Superior temporal gyrus (tissue), 1 donor: ENCODE data around the gene PITPNB.

Experiments used
- DNase-seq: peaks from one replicate; pipeline ENCODE4 v3.0.0-alpha.2; 2016; ENCODE audit errors: extremely low spot score

Gene PITPNB

GRCh38 chr22:27919222-27919941, at the start of gene PITPNB:
Gene PITPNB, minus strand, starts transcription at chr22:27919256. Its CDS starts 65 bp downstream, at chr22:27919191.
- peak; percentile 97 for DNase-seq

GRCh38 chr22:27966168-27967064, 47.4 kb upstream of the PITPNB start:
- no peak for DNase-seq

- DNase-seq, result no peak
Measured at GRCh38 chr22:27962268-27963044, 43.4 kb upstream of the PITPNB start.

GRCh38 chr22:27961680-27962079, 42.6 kb upstream of the PITPNB start:
- no peak for DNase-seq

GRCh38 chr22:27961182-27961581, 42.1 kb upstream of the PITPNB start:
- no peak for DNase-seq

- DNase-seq, result no peak
Measured at GRCh38 chr22:27959335-27960090, 40.5 kb upstream of the PITPNB start.

- no peak for DNase-seq
Measured at GRCh38 chr22:27952779-27953178, 33.7 kb upstream of the PITPNB start.

GRCh38 chr22:27952091-27952490, 33.0 kb upstream of the PITPNB start:
- DNase-seq, result no peak

GRCh38 chr22:27949421-27949820, 30.4 kb upstream of the PITPNB start:
- no peak for DNase-seq

- no peak for DNase-seq
Measured at GRCh38 chr22:27948569-27948968, 29.5 kb upstream of the PITPNB start.

- DNase-seq, result no peak
Measured at GRCh38 chr22:27947448-27947847, 28.4 kb upstream of the PITPNB start.

GRCh38 chr22:27941143-27941542, 22.1 kb upstream of the PITPNB start:
- DNase-seq, result no peak

- DNase-seq, result no peak
Measured at GRCh38 chr22:27937453-27937852, 18.4 kb upstream of the PITPNB start.

- no peak for DNase-seq
Measured at GRCh38 chr22:27935897-27936296, 16.8 kb upstream of the PITPNB start.

- no peak for DNase-seq
Measured at GRCh38 chr22:27934069-27934468, 15.0 kb upstream of the PITPNB start.

GRCh38 chr22:27933186-27933983, 14.3 kb upstream of the PITPNB start:
- no peak for DNase-seq

- no peak for DNase-seq
Measured at GRCh38 chr22:27930331-27931060, 11.4 kb upstream of the PITPNB start.

- DNase-seq, result no peak
Measured at GRCh38 chr22:27927608-27928007, 8.6 kb upstream of the PITPNB start.

GRCh38 chr22:27925331-27925730, 6.3 kb upstream of the PITPNB start:
- DNase-seq, result no peak
